ENCODE results near the gene CPSF6.
A peak's percentile ranks its signal among the peaks of the same experiment; 100 is the strongest.
"Not testable (repeated sequence)": the region's sequence is repeated elsewhere in the genome, so short reads cannot be mapped to it uniquely, and the experiment has no call there.

CPSF6 gene
- 154 to 183 reads per million in 2 donors for total RNA-seq

DNA sequence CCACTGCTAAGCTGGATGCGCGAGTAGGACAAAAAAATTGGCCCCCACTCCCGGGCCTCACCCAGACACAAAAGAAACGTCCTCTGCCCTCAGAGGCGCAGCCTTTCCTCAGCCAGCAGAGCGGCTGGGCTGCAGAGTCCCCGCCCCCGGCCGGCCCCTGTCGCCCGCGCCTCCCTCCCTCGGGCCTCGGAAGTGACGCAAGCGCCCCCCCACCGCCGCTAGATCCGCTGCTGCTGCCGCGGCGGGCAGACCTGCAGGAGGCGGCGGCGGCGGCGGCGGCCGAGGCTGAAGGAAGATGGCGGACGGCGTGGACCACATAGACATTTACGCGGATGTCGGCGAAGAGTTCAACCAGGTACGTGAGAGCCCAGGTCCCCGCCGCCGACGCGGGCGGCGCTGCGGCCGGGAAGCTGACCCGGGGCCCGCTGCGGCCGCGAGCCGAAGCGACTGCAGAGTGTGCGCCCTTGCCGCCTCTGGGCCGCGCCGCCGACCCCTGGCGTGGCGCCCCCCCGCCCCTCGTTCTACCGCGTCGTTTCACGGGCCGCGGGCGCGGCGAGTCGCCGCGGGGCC lies at the start of gene CPSF6:
Gene CPSF6 (plus strand): TSS at position 218 of the 570 bp plus-strand sequence. CDS start 78 bp downstream, at position 296.
- DNase-seq: peak; percentile 98

- no peak for DNase-seq
Observed at GRCh38 chr12:69196302-69197288, 42.8 kb upstream of the CPSF6 start.

- not testable (repeated sequence) for DNase-seq
Observed at GRCh38 chr12:69199976-69200375, 39.4 kb upstream of the CPSF6 start.

GRCh38 chr12:69204191-69204590 lies 35.2 kb upstream of the CPSF6 start:
- DNase-seq: no peak

GRCh38 chr12:69210661-69211060 lies 28.7 kb upstream of the CPSF6 start:
- DNase-seq: no peak

- no peak for DNase-seq
Observed at GRCh38 chr12:69211160-69211559, 28.2 kb upstream of the CPSF6 start.

DNA sequence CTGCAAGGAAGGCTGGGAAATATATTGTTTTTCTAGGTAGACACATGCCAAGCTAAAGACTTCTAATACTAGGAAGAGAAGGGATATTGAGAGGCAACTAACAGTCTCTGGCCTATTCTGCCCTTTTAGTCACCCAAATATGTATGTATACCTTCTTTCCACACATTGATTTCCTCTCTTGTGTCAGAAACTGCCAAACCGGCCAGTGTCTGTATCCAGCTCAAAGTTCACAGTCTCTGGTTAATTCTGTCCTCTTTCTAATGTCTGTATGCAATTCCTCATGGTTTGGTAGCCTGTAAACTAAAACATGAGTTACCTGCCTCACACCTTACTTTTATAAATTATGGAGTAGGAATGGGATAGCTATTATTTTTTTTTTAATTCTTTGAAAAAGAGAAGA lies 25.2 kb upstream of the CPSF6 start:
- no peak for DNase-seq

DNA sequence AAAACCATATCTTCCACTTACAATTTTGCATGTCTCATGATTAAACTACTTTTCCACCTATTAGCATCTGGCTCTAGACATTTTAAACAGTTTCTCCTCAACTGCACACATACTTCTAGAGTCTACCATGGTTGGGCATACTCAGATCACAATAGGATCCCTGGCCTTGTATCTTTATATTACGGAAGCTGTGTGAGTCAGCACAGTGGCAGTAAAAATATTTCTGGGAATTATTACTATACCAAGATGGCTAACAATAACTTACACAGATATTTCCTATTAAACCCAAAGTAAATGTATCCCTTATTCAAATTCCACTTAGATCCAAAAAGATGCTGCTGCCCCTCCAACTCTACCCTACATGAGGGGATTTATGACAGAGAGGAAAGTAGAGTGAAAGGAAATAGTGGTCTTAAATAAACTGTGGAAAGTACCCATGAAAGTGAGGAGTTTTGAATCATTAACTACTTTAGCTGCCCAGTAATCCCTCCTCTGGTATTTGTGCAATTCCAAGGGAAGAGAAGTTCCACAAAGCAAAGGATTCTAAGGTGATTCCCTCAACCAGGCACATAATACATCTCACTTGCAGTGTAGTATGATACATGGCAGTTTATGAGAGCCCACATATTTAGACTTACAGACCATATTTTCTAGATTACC lies 14.0 kb upstream of the CPSF6 start:
- no peak for DNase-seq

DNA sequence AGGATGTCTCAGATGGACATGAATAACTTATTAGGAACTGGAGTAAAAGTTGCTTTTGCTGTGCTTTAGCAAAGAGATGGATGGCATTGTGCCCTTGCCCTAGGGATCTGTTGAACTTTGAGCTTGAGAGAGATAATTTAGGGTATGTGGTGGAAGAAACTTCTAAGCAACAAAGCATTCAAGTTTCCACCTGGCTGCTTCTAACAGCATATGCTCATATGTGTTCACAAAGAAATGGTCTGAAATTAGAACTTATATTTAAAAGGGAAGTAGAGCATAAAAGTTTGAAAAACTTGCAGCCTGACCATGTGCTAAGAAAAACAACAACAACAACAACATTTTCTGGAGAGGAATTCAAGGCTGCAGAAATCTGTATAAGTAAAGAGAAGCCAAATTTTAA lies 7.9 kb upstream of the CPSF6 start:
- no peak for DNase-seq

DNA sequence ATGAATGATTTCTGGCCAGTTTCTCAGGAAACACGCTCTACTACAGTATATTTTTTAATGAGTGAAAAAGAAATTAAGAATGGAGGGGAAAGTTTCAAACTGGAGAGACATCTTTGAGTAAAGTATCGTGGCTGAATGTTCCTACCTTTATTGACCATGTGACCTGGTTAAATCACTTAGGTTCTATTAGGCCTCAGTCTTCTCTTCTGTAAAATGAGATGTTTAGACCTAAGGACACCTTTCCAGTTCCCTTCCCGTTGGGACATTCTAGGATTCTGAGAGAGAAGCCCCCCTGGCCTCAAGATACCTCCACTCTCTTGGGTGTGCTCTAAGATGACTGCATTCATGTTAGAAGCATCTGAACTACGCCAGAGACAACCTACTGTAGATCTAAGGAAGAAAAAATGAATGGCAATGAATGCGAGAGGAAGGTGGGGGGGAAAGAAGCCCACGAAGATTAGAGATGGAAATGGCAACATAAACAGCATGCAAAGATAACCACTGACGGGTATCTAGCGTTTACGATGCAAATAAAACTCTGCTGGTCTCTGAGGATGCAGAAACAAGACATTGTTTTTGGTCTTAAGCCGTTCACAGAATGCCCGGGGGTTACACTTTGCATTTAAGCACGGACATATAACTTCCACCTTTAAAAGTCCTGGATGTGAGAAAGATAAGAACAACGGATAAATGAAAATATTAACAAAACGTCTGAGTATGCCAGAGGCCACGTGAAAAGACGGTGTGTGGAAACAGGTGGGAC lies 599 bp upstream of the CPSF6 start:
- DNase-seq: no peak

DNA sequence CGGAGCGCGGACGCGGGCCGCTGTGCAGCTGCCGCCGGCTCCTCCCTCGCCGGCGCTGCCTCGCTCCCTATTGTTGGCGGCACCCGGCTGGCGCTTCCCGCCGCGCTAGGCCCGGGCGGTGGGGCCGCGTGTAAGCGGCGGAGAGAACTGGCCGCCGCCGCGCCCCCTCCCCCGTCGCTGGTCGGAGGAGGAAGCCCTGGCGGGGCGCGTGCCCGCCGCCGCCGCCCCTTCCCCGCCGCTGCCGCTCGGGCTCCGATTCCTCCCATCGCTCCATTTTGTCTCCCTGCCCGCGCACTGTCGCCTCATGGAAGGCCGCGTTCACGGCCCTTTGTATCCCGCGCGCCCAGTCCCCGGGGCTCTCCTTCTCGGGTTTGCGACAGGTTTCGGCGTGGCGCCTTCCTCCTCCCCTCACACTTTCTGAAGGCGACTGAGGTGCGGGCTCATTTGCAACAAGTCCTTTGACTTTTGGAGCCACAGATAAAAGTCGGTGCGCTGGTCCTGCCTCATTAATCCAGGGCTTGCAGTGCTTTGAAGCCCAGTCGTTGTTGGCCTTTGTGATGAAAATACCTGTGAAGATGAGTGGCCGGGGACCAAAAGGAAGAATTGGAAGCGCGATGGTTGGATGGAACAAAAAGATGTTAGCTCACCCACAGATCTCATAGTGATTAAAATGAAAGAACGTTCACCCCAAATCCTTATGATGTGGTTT lies 707 bp downstream of the CPSF6 start:
- peak; percentile 49 for DNase-seq

- DNase-seq: no peak
Observed at GRCh38 chr12:69240631-69240995, 1.2 kb downstream of the CPSF6 start.

GRCh38 chr12:69241438-69242092 lies 2.2 kb downstream of the CPSF6 start:
- no peak for DNase-seq

GRCh38 chr12:69243099-69244084 lies 4.0 kb downstream of the CPSF6 start:
- DNase-seq: no peak

DNA sequence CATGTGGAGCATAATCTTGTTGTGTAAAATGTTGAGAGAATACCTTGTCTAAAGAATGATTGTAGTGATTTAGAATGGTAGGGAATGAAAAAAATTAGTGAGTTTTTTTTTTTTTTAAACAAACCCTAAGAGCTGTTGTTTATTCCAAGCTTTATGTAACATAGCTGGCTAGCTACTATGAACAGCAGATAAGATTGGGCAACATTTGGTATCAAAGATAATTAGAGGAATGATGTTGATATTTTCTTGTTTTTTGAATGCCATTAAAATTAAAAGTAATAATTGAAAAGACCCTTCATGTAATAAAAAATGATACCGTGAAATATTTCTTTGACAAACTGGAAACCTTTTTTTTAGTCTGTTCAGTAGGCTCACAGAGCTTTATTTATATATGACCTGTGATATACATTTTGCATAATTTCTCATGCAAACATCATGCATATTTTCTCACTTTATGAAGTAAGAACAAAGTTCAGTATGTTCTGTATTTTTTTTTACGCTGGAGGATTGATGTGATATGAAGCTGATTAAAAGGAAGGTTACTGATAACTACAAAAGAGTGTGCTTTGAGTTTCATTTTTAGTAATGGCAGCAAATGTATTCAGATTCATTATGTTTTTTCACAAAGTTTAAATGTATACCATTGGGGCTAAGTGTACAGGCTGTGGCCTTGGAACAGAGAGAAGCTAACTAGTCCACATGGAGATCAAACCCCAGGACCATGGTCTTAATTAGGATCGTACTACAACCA lies 8.1 kb downstream of the CPSF6 start:
- DNase-seq: no peak

DNA sequence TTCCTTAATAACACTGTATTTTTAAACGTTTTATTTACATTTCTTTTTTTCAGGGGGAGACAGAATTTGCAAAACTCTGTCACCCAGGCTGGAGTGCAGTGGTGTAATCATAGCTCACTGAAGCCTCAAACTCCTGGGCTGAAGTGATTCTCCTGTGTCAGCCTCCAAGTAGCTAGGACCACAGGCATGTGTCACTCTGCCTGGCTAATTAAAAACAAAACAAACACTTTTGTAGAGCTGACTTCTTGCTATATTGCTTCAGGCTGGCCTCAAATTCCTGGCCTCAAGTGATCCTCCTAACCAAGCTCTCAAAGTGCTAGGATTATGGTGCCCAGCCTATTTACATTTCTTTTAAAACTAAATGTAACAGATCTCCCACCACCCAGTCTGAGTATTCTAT lies 12.7 kb downstream of the CPSF6 start:
- no peak for DNase-seq

DNA sequence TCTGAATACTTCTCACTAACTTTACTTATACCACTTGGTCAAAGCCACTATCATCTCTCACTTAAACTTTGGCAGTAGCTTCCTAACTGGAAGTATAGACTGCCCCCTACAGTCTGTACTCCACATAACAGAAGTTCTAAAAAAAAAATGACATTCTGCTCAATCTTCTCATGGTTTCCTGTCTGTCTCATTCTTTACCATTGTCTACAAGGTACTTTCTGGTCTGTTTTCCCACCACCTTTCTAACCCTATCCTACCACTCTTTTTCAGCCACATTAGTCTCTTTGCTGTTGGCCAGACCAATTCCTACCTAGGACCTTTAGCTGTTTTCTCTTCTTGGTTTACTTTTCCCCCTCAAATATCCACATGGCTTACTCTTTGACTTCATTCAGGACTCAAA lies 14.7 kb downstream of the CPSF6 start:
- no peak for DNase-seq

- no peak for DNase-seq
Observed at GRCh38 chr12:69254862-69255261, 15.5 kb downstream of the CPSF6 start.

DNA sequence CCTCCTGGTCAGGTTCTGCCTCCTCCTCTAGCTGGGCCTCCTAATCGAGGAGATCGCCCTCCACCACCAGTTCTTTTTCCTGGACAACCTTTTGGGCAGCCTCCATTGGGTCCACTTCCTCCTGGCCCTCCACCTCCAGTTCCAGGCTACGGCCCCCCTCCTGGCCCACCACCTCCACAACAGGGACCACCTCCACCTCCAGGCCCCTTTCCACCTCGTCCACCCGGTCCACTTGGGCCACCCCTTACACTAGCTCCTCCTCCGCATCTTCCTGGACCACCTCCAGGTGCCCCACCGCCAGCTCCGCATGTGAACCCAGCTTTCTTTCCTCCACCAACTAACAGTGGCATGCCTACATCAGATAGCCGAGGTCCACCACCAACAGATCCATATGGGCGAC lies 19.3 kb downstream of the CPSF6 start:
- DNase-seq: no peak
